Bronchial epithelial cell (primary cell): Measurements from ENCODE around the gene EDN2. TPM values are rescaled to one million over a fixed set of nuclear protein-coding genes. Genes with fewer than 3 reads are reported as not detected.

Experiments used
- DNase-seq: peaks from one replicate; pipeline ENCODE4 v3.0.0-alpha.2; 2010; ENCODE audit warnings: low read depth
- FAIRE-seq: peaks from 2 replicates; lab custom pipeline; 2011; peaks lifted over from hg19 to GRCh38; lab: Jason Lieb, UNC
- H3K27me3 ChIP-seq: 2 replicates; pipeline ENCODE4 v1.5.1; 2011; ENCODE audit warnings: low read length; ENCODE audit not compliant: control insufficient read depth, insufficient read depth
- H3K36me3 ChIP-seq: 2 replicates; pipeline ENCODE4 v1.5.1; 2011; ENCODE audit warnings: low read length; ENCODE audit not compliant: control insufficient read depth, insufficient read depth
- H3K4me3 ChIP-seq: 2 replicates; pipeline ENCODE4 v1.5.1; 2011; ENCODE audit warnings: mild to moderate bottlenecking, low read depth, low read length, control low read depth
- CTCF ChIP-seq: IDR thresholded peaks from 2 replicates; pipeline ENCODE4 v1.5.1; 2011; ENCODE audit warnings: mild to moderate bottlenecking, moderate library complexity, low read length, control low read depth, inconsistent platforms; ENCODE audit not compliant: insufficient read depth, severe bottlenecking
- total RNA-seq: library from RNA; depleted of rRNA; stranded (reverse); fragments of >200 nt; gene quantifications from 2 replicates; pipeline ENCODE4 v1.2.1, GENCODE V29; 2014

EDN2 gene
- total RNA-seq, 1 donor from 2014 or later, result 1.6 TPM

GRCh38 chr1:41437011-41437355, 47.5 kb downstream of the EDN2 start:
- Histone ChIP-seq H3K27me3 (peaks cover 16% of the 10 kb centered on the region), H3K4me3 (no peak overlapping the region), H3K36me3 (no peaks in the 10 kb centered on the region)
- no peak for TF ChIP-seq CTCF
- FAIRE-seq (no peak), DNase-seq (no peak)

- no peak for DNase-seq
- TF ChIP-seq CTCF, result no peak
- Histone ChIP-seq H3K4me3 (no peak overlapping the region), H3K36me3 (no peaks in the 10 kb centered on the region), H3K27me3 (peaks cover 16% of the 10 kb centered on the region)
- no peak for FAIRE-seq
These were observed 48.0 kb downstream of the EDN2 start for GRCh38 chr1:41436281-41437010.

- FAIRE-seq (no peak), DNase-seq (no peak)
- TF ChIP-seq CTCF, result no peak
- Histone ChIP-seq H3K27me3 (peaks cover 16% of the 10 kb centered on the region), H3K4me3 (no peak overlapping the region), H3K36me3 (no peaks in the 10 kb centered on the region)
These were observed 48.8 kb downstream of the EDN2 start for GRCh38 chr1:41435570-41436178.

- no peaks in the 10 kb centered on the region for H3K36me3 ChIP-seq
- H3K27me3 ChIP-seq, result peaks cover 16% of the 10 kb centered on the region
- TF ChIP-seq CTCF, result no peak
- no peak for DNase-seq
- FAIRE-seq, result peak; percentile 50
- no peak overlapping the region for H3K4me3 ChIP-seq
These were observed 49.6 kb downstream of the EDN2 start for GRCh38 chr1:41434748-41435449.

- no peak for FAIRE-seq
- peaks cover 16% of the 10 kb centered on the region for H3K27me3 ChIP-seq
- no peak for DNase-seq
- no peaks in the 10 kb centered on the region for H3K36me3 ChIP-seq
- no peak for TF ChIP-seq CTCF
- H3K4me3 ChIP-seq, result no peak overlapping the region
These were observed 50.2 kb downstream of the EDN2 start for GRCh38 chr1:41434306-41434705.
